C1 segment of cervical spinal cord (tissue), 14 donors: ENCODE data around the gene MAPK1.
"Not testable (repeated sequence)": the region's sequence is repeated elsewhere in the genome, so short reads cannot be mapped to it uniquely, and the experiment has no call there.

Experiments
- DNase-seq, 14 donors: peaks; one replicate each; lab custom pipeline; 2025; lab: John Stamatoyannopoulos, UW

The MAPK1 gene

DNA sequence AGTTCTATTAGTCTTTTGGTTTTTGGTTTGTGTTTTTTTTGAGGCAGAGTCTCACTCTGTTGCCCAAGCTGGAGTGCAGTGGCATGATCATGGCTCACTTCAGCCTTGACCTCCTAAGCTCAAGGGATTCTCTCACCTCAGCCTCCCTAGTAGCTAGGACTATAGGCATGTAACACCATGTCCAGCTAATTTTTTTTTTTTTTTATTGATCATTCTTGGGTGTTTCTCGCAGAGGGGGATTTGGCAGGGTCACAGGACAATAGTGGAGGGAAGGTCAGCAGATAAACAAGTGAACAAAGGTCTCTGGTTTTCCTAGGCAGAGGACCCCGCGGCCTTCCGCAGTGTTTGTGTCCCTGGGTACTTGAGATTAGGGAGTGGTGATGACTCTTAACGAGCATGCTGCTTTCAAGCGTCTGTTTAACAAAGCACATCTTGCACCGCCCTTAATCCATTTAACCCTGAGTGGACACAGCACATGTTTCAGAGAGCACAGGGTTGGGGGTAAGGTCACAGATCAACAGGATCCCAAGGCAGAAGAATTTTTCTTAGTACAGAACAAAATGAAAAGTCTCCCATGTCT is 15.4 kb upstream of the MAPK1 start:
- not testable (repeated sequence) for DNase-seq

GRCh38 chr22:21881841-21882753 is 14.7 kb upstream of the MAPK1 start:
- DNase-seq, result no peak

DNA sequence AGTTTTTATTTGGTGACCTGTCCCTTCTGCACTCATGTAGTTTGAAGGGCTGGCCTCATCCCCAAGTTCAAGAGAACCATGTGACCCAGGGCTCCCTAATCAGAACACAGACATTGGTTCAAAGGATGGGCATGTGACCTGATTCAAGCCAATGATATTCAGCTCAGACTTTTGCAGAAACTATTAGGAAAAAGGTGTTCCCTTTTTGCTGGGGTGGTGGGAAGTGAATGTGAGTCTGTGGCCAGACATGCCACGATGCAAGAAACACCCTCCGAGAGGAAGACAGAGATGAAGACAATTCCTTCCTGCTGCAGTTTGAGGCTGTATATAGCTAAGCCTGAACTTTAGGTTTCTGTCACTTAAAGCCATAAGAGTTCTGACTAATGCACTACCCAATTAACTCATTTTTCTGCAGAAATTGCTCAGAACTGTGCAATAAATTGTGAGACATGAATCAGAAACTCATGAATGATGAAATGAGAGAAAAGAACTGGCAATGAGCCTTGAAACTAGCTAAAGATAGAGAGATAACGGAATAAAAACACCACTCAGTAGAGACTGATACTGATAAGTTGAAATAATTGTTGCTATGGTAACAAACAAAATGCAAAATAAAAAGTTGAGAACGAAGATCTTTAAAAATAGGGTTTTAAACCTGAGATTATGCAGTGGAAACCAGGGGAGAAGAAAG is 9.2 kb upstream of the MAPK1 start:
- DNase-seq, result no peak

- not testable (repeated sequence) for DNase-seq
Measured at GRCh38 chr22:21874953-21875352, 7.5 kb upstream of the MAPK1 start.

DNA sequence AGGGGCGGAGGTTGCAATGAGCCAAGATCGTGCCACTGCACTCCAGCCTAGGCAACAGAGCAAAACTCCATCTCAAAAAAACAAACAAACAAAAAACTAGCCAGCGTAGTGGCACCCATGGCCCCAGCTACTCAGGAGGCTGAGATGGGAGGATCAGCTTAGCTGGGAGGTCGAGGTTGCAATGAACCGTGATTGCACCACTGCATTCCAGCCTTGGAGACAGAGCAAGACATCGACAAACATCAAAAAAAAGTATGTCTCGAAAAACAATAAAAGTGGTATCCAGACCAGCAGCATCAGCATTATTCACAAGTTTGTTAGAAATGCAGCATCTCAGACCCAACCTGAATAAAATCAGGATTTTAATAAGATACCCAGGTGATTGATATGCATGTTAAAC is 6.2 kb upstream of the MAPK1 start:
- no peak for DNase-seq

GRCh38 chr22:21872741-21873140 is 5.3 kb upstream of the MAPK1 start:
- DNase-seq, result not testable (repeated sequence)

- no peak for DNase-seq
Measured at GRCh38 chr22:21868651-21869050, 1.2 kb upstream of the MAPK1 start.

GRCh38 chr22:21866833-21867527 is 465 bp downstream of the MAPK1 start:
- DNase-seq, result peak in 5 of 14 donors; percentile 11 to 50 (median 32)

DNA sequence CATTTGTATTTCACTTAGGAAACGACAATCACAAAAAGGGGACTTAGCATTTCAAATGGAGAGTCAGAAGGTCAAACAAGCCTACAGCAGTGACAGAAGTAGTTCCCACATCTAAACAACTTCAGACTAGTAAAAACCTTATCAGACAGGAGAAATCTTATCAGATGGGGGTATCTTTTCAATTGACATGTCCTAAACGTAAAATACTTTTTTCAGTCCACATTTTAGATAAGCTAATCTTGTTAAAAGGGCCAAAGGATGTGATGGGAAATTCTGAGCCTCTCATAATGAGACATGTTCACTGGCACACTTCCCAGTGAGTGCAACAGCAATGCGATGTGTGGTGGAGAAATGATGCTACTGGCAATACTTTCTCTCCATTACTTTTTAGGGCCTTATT is 2.4 kb downstream of the MAPK1 start:
- DNase-seq, result peak in 3 of 14 donors; percentile 1 to 6 (median 4)

DNA sequence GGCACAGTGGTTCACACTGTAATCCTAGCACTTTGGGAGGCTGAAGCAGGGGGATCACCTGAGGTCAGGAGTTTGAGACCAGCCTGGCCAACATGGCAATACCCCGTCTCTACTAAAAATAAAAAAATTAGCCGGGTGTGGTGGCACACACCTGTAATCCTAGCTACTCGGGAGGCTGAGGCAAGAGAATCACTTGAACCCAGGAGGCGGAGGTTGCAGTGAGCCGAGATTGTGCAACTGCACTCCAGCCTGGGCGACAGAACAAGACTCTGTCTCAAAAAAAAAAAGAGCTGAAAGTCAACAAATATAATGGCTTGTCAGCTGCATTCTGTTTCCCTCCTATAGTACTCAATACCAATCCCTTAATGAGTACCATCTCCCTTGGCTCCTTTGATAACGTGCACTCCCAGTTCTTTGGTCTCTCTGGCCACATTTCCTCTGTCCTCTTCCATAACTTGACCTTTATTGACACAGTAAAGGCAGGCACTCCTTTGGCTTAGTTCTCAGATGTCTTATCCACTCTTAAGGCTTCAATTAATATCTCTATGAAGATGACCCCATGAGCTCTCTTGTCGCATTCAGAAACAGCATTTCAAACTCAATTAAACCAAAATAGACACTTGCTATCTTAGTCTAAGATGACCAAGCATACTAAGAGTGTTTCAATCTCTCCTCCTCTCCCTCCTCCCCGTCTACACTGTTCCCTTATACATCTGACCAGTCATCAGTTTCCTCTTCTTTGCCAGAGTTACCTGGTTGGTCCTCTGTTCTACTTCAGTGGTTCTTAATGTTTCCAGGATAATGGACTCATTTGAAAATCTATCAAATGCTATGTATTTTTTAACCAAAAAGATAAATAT is 4.8 kb downstream of the MAPK1 start:
- no peak for DNase-seq

DNA sequence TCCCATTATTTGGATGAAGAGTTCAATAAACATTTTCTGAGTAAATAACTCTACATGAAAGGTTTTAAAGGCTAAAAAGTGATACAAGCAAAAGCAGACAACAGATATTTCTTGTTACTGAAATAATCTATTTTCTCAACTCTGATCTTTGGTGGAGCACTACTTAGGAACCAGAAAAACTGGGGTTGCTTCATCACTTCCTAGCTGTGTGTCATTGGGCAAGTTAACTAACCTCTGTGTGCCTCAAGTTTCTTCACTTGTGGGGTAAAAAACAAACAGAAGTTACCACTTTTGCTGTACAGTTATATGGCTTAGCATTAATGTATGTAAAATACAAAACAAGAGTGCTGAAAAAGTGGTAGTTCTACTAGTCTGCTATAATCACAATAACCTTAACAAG is 5.6 kb downstream of the MAPK1 start:
- DNase-seq, result no peak

DNA sequence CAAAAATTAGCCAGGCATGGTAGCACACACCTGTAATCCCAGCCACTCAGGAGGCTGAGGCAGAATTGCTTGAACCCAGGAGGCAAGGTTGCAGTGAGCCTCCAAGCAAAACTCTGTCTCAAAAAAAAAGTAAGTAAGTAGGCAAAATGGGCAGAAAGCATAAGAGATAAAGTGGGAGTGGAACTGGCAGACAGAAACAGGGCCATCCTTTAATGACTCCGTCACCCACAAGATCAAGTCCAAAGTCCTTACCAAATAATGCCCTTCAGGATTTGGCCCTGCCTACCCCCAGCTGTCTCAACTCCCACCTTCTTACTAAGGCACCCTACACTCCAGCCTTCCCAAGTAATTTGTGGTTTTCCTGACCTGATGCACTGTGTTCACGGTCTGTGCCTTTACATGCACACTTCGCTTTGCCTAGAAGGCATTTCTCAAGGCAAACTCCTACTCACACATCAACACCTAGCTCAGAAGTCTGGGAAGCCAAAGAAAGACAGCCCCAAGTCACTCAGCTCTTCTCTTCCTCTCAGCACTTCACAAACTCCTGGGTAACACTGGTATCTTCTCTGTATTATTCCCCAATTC is 6.1 kb downstream of the MAPK1 start:
- DNase-seq, result no peak

DNA sequence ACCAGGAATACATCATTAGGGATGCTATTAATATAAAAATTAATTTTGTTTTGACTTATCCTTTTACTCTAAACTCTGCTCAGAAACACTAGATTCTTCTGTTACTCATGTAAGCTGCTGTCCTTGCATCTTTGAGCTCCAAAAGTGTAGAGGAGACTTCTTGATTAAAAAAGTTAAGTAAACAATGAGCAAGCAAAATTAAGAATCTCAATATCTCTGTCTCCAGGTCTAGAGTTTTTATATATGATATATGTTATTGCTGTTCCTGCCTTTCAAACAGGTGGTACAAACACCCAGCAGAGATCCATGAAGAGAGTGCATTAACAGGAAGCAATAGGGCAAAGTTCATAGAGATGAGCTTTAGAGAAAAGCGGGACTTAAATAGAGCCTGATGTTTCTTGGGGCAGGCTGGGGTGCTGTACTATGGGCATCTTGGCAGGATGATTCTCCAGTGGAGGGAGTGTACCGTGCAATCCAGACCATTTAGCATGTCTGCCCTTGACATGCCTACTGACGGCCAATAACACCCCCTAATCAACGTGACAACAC is 6.9 kb downstream of the MAPK1 start:
- no peak for DNase-seq

DNA sequence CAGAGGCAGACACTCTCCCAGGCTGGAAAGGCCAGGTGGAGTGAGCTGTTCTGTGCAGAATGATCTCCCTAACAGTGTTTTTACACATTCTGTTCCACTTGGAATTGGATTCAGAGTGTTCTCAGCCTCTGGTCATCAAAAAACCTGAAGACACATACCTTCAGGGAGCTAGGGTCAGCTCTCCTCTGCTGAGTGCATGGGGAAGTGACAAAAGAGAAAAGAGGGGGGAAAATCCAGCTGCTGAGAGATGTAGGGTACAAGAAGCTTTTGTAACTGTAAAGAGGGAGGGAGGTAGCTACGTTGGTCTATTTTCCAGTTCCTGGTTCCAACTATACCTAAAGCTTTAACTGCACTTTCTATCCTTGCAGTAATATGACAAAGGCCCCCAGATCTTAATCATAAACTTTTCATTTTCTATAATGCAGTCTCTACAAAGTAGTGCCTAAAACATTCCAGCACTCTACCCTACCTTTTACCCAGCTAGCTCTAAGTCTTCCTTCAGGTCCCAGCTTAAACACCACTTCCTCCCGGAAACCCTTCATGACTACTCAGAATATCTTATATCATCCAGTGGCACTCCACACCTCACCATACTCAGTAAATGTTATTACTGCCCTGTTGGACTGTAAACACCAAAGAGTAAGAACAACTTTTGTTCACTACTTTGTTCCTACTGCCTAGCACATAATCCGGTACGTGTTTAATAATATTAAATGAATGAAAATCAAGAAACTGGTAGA is 9.2 kb downstream of the MAPK1 start:
- DNase-seq, result no peak

DNA sequence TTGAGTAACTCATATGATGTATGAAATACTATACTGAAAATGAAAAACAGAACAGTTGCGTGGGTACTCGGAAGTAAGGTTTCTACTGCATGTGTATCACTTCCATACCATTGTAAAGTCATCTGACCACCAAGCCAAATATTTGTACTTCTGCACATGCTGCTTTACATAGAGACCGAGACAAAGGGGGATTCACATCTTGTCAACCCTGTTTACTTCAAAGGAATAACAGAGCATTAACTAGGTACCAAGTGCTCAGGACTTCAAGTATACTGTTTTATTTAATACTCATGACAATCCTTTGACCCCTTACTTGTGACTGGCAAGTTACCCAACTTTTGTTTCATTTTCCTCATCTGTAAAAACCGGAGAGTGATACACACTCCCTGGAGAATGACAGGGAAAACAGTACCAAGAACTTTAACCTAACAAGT is 9.9 kb downstream of the MAPK1 start:
- no peak for DNase-seq

DNA sequence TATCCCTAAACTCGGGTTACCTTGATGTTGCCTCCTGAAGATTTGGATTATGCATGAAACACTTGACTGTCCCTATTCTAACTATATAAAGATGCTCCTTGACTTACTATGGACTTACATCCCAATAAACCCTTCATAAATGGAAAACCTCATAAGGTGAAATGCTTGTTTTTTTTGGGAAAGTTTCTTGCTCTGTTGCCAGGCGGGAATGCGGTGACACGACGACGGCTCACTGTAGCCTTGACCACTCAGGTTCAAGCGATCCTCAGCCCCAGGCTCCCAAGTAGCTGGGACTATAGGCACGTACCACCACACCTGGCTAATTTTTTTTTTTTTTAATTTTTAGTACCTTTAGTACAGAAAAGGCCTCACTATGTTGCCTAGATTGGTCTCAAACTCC is 10.6 kb downstream of the MAPK1 start:
- no peak for DNase-seq

- no peak for DNase-seq
Measured at GRCh38 chr22:21856197-21856596, 11.2 kb downstream of the MAPK1 start.

GRCh38 chr22:21855676-21856075 is 11.8 kb downstream of the MAPK1 start:
- no peak for DNase-seq

DNA sequence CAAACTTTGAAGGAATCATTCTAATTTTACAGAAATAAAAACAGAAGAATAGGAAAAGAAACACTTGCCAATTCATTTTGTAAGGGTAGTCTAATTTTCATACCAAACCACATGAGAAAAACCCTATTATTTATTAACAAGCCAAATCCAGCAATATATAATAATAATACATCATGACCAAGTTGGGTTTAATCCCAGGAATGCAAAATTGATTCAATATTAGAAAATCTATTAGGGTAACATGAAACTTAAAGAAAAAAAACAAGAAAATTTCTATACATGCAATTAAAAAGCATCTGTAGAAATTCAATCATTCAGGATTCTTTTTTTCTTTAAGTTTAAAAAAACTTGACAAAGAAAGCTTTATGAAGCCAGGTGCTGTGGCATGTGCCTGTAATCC is 16.8 kb downstream of the MAPK1 start:
- no peak for DNase-seq

- no peak for DNase-seq
Measured at GRCh38 chr22:21849489-21849888, 18.0 kb downstream of the MAPK1 start.
